Psoas muscle (tissue), 8 donors: ENCODE results near the gene TTLL10. TPM values are rescaled to one million over a fixed set of nuclear protein-coding genes. Genes with fewer than 3 reads are reported as not detected.

Experiments
- ATAC-seq, 4 donors: fragments of 200-7000 bp; cut with Tn5 transposase; one replicate each; pipeline ENCODE4 v1.9.1; 2020; ENCODE audit warnings: moderate library complexity in 3 of 4, mild to moderate bottlenecking in 2 of 4
- DNase-seq, 2 donors: peaks; one replicate each; pipeline ENCODE4 v3.0.0-alpha.2; 2020
- H3K27ac ChIP-seq: fragments of 200-600 bp; one replicate; pipeline ENCODE4 v1.8.0; 2022
- H3K27me3 ChIP-seq, 3 donors: fragments of 200-600 bp in 1 of 3; one replicate each; pipeline versions ENCODE4 v1.6.1 to v1.8.0; 2013 to 2022; ENCODE audit warnings: low read length in 2 of 3, mild to moderate bottlenecking in 2 of 3, moderate library complexity in 1 of 3; ENCODE audit not compliant: insufficient read depth in 3 of 3
- H3K36me3 ChIP-seq, 2 donors: fragments of 200-600 bp in 1 of 2; one replicate each; pipeline versions ENCODE4 v1.6.1 to v1.8.0; 2013 to 2022; ENCODE audit warnings: low read depth in 1 of 2, mild to moderate bottlenecking in 1 of 2, moderate library complexity in 1 of 2; ENCODE audit not compliant: insufficient read depth in 1 of 2
- H3K4me1 ChIP-seq: fragments of 200-600 bp; one replicate; pipeline ENCODE4 v1.8.0; 2022
- H3K4me3 ChIP-seq: fragments of 200-600 bp; one replicate; pipeline ENCODE4 v1.8.0; 2022; ENCODE audit warnings: mild to moderate bottlenecking
- H3K9me3 ChIP-seq: fragments of 200-600 bp; one replicate; pipeline ENCODE4 v1.8.0; 2022
- CTCF ChIP-seq: fragments of 200-600 bp; IDR thresholded peaks from one replicate; pipeline ENCODE4 v1.8.0; 2022; ENCODE audit warnings: antibody characterized with exemption
- WGBS, 3 donors: extraction: QIAGEN DNeasy Blood & Tissue Kit; methylation state at CpG; one replicate each; pipeline versions ENCODE4 v1.1.6 to v1.1.7; 2013; 5-methylcytosine and 5-hydroxymethylcytosine counted together
- intact Hi-C, 2 donors: fragments of 100-400 bp; cut with DNase I; formaldehyde crosslinking; loops; one replicate each; pipeline versions ENCODE4 v1.11.0 to v1.14.2; 2022
- polyA plus RNA-seq, 3 donors: library from polyadenylated mRNA; stranded (reverse); fragments of 200-250 nt; gene quantifications; one replicate each; pipeline ENCODE4 v1.2.3, GENCODE V29; 2013
- total RNA-seq, 4 donors: library from RNA; stranded (reverse); fragmentation: NEBNext Ultra II Directional in 2 of 4; extraction: Animal tissue kit (Norgen Biotek cat#: 25700) in 2 of 4; gene quantifications; one replicate each; pipeline versions ENCODE4 v1.2.1 to v1.2.4, GENCODE V29; 2021 to 2023
- donor health status: healthy with polysubstance abuse.
- donor health status: DM: no; HTN: no; CAD: no; lungs with moderate emphysema.
- donor health status: Bipolar disorder and iron deficiency.
- donor health status: healthy.
- donor health status: DM: yes; HTN: yes; CAD: no.
- donor health status: DM: no; HTN: no; CAD: no.
- donor health status: DM: no; HTN: no; CAD: no.
- donor health status: DM: yes; HTN: yes; CAD: no.

Gene TTLL10
- total and polyA plus RNA-seq, 7 donors = 0.03 to 0.27 (median 0.10) TPM; not detected in 3

GRCh38 chr1:1235016-1235744, 61.5 kb downstream of the TTLL10 start:
- Histone ChIP-seq H3K9me3 (peaks cover 7% of the 10 kb centered on the region), H3K4me1 (peaks cover 14% of the 10 kb centered on the region), H3K27ac (no peak overlapping the region), H3K27me3 (peaks cover 0 to 16% (median 14%) of the 10 kb centered on the region in 3 donors), H3K4me3 (no peak overlapping the region), H3K36me3 (no peaks in the 10 kb centered on the region)
- intact Hi-C loops = no loop called here
- WGBS, 3 donors = 82 to 84% (median 82%) methylated on average over 27 of the region's 27 CpGs
- DNase-seq = no peak
- TF ChIP-seq CTCF = no peak
- ATAC-seq = no peak

GRCh38 chr1:1236176-1236763, 62.6 kb downstream of the TTLL10 start:
- WGBS, 3 donors = 53 to 59% (median 54%) methylated on average over 21 to 22 of the region's 22 CpGs
- no peak overlapping the region for H3K4me3 ChIP-seq
- no peak overlapping the region for H3K27ac ChIP-seq
- H3K9me3 ChIP-seq = peaks cover 7% of the 10 kb centered on the region
- TF ChIP-seq CTCF = no peak
- peaks cover 0 to 16% (median 15%) of the 10 kb centered on the region in 3 donors for H3K27me3 ChIP-seq
- H3K36me3 ChIP-seq = no peaks in the 10 kb centered on the region
- intact Hi-C loops = no loop called here
- H3K4me1 ChIP-seq = peaks cover 9% of the 10 kb centered on the region
- no peak for DNase-seq
- ATAC-seq = no peak

GRCh38 chr1:1236945-1237873, 63.5 kb downstream of the TTLL10 start:
- DNase-seq = no peak
- no peak for ATAC-seq
- WGBS, 3 donors = 24 to 30% (median 27%) methylated on average over 33 to 34 of the region's 34 CpGs
- H3K27ac ChIP-seq = no peak overlapping the region
- intact Hi-C loops = no loop called here
- TF ChIP-seq CTCF = no peak
- H3K9me3 ChIP-seq = peaks cover 7% of the 10 kb centered on the region
- H3K27me3 ChIP-seq = peaks cover 0 to 16% (median 15%) of the 10 kb centered on the region in 3 donors
- H3K4me3 ChIP-seq = no peak overlapping the region
- no peaks in the 10 kb centered on the region for H3K36me3 ChIP-seq
- H3K4me1 ChIP-seq = peaks cover 9% of the 10 kb centered on the region

GRCh38 chr1:1237874-1238701, 64.4 kb downstream of the TTLL10 start:
- Histone ChIP-seq H3K27ac (no peak overlapping the region), H3K4me3 (no peak overlapping the region), H3K36me3 (no peaks in the 10 kb centered on the region), H3K9me3 (peaks cover 1% of the 10 kb centered on the region), H3K27me3 (peaks cover 0 to 16% (median 15%) of the 10 kb centered on the region in 3 donors), H3K4me1 (peaks cover 3% of the 10 kb centered on the region)
- intact Hi-C loops = no loop called here
- WGBS, 3 donors = 27 to 45% (median 38%) methylated on average over 38 to 48 of the region's 48 CpGs
- DNase-seq (no peak), ATAC-seq (peak in 1 of 4 donors; percentile 15)
- TF ChIP-seq CTCF = no peak
